Sigmoid colon (tissue), 4 donors: ENCODE data around the gene ANTXR2.

Experiments
- CTCF ChIP-seq, 4 experiments: fragments of 450-650 bp in 3 of 4; fragments of 200-600 bp in 1 of 4; IDR thresholded peaks; one replicate each; pipeline ENCODE4 v1.5.1; 2016 to 2019; ENCODE audit warnings: antibody characterized with exemption in 4 of 4, mild to moderate bottlenecking in 3 of 4, moderate library complexity in 2 of 4
- POLR2AphosphoS5 ChIP-seq, 4 donors: sonication (generic); formaldehyde crosslinking; IDR thresholded peaks; one replicate each; pipeline ENCODE4 v1.6.1; 2017; ENCODE audit warnings: antibody characterized with exemption in 4 of 4

DNA sequence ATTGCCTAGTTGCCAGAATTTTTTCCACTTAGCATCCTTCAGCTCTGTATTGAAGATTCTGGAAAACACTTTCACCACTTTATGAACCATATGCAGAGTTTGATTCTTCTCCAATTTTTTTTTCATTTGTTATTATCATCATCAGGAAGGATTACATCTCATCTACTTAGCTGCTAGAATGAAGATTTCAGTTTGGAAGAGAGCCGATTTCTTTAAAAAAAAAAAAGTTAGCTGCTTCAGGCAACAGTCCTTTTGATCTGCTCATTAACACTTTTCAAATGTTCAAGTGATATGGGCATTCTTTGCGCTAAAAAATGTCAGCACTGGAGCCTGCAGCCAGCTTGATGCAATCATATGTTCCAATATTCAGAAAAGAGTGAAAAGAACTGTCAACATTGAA lies 76.2 kb downstream of the ANTXR2 start:
- no peak for TF ChIP-seq CTCF (IDR thresholded peaks at IDR 0.05)
- no peak for TF ChIP-seq POLR2AphosphoS5 (IDR thresholded peaks at IDR 0.05)
